HG03103 (cell line): Measurements from ENCODE around the gene ALDH16A1.

ENCODE experiments used
- ATAC-seq: cut with Tn5 transposase; IDR thresholded peaks from one replicate; pipeline ENCODE4 v1.9.1; 2021; ENCODE audit warnings: low read depth; ENCODE audit not compliant: unreplicated experiment

Gene ALDH16A1

GRCh38 chr19:49453013-49453756, at the start of gene ALDH16A1:
Gene ALDH16A1, plus strand, starts transcription at chr19:49453225. Its CDS starts 107 bp downstream, at chr19:49453332.
- peak; percentile 68 for ATAC-seq

GRCh38 chr19:49403404-49404187, 49.4 kb upstream of the ALDH16A1 start:
- no peak for ATAC-seq

- ATAC-seq, result no peak
These were observed 45.9 kb upstream of the ALDH16A1 start for GRCh38 chr19:49407079-49407478.

GRCh38 chr19:49407482-49408015, 45.5 kb upstream of the ALDH16A1 start:
- ATAC-seq, result no peak

- ATAC-seq, result no peak
These were observed 44.1 kb upstream of the ALDH16A1 start for GRCh38 chr19:49408816-49409440.

- ATAC-seq, result no peak
These were observed 43.5 kb upstream of the ALDH16A1 start for GRCh38 chr19:49409441-49410029.

- no peak for ATAC-seq
These were observed 41.2 kb upstream of the ALDH16A1 start for GRCh38 chr19:49411681-49412326.

GRCh38 chr19:49413348-49413747, 39.7 kb upstream of the ALDH16A1 start:
- ATAC-seq, result no peak

GRCh38 chr19:49414256-49414655, 38.8 kb upstream of the ALDH16A1 start:
- ATAC-seq, result no peak

GRCh38 chr19:49415102-49415809, 37.8 kb upstream of the ALDH16A1 start:
- ATAC-seq, result no peak

GRCh38 chr19:49415810-49416200, 37.2 kb upstream of the ALDH16A1 start:
- ATAC-seq, result no peak

- no peak for ATAC-seq
These were observed 35.9 kb upstream of the ALDH16A1 start for GRCh38 chr19:49417088-49417487.

GRCh38 chr19:49418511-49418910, 34.5 kb upstream of the ALDH16A1 start:
- ATAC-seq, result no peak

GRCh38 chr19:49419173-49419572, 33.9 kb upstream of the ALDH16A1 start:
- ATAC-seq, result no peak

GRCh38 chr19:49420227-49420626, 32.8 kb upstream of the ALDH16A1 start:
- ATAC-seq, result no peak

- no peak for ATAC-seq
These were observed 31.8 kb upstream of the ALDH16A1 start for GRCh38 chr19:49421039-49421877.

GRCh38 chr19:49421878-49422202, 31.2 kb upstream of the ALDH16A1 start:
- no peak for ATAC-seq

GRCh38 chr19:49422407-49423070, 30.5 kb upstream of the ALDH16A1 start:
- no peak for ATAC-seq
